Posterior cingulate gyrus (tissue), 11 donors: Measurements from ENCODE around the gene OTOS.
A peak's percentile ranks its signal among the peaks of the same experiment; 100 is the strongest.

Experiments
- DNase-seq, 10 donors: peaks; one replicate each; pipeline versions ENCODE4 v3.0.0 to v3.0.0-alpha.2; 2020 to 2021; ENCODE audit warnings: mixed read lengths in 3 of 10
- intact Hi-C: fragments of 100-400 bp; cut with DNase I; formaldehyde crosslinking; loops from one replicate; pipeline ENCODE4 v1.15.1; 2023

Gene OTOS

DNA sequence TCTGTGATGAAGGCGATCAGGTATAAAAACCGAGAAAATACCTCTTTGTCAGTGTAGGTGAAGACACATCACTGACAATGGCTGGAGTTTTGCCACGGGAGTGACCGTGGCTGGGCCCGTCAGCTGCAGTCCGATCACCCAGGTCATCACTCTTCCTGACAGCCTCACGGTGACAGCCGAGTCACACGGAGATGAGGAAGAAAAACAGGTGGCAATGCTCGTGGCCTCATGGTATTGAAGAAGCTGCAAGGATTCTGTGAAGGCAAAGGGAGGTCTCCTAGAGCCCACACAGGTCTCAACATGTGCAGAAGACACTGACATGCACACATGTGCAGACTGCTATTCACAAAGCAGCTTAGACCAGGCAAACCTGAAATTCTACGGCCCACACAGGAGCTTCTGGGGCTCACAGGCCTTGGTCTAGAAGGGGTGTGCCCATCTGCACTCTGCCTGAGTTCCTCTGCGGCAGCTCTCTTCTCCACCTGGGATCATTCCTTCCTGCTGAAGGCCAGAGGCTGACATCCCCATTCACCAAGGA lies 11.8 kb downstream of the OTOS start:
- peak in 2 of 10 donors; percentile 9 to 43 for DNase-seq
- intact Hi-C loops: no loop called here

DNA sequence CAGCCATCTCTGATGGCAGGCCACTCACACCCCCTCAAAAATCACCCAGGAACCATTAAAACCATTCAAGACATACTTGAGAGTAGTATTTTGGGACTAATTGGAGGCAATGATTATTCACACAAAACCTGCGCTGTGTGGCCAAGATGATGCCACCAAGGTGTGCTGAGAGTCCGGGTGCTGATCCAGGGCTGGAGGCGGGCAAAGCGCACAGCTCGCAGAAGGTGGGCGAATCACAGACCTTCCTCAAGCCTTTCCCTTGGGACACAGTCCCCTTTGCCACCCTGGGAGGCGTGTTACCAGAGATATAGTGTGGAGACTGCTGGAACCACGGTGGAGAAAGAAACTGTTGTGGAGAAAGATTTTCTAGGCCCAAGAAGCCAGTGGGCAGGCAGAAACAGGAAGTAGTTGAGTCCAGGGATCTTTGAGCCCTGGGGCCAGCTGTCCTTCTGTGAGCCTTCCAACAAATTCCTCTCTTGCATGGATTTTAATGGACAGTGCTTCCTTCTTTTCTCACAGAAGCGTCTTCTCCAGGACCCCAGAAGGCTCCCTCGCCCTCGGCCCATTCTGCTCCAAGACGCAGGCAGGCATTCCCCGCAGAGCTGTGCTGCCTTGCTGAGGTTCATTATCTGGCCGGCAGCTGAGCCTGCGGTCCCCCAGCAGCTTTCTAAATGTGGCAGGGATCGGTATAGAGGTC lies 12.4 kb downstream of the OTOS start:
- intact Hi-C loops: no loop called here
- peak in 2 of 10 donors; percentile 5 to 59 for DNase-seq

DNA sequence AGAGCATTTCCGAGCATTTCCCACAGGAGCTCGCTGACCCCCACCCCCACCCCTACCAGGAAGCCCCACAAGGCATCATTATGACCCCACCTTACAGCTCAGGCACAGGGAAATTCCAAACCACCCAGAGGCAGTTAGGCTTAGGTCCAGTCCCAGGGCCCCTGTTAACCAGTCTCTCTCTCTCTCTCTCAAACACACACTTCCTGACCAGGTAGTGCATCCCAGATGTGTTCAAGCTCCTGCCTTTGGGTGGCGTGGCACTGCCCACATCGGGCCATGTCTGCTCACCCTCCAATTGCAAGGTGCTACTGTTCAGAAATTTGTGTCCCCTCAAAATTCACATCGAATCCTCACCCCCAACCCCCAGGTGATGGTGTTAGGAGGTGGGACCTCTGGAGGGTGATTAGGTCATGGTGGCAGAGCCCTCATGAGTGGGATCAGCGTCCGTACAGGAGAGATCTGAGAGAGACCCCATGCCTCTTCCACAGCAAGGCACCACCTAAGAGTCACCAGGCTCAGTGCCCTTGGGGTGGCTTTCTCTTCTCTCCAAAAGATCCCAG lies 13.2 kb downstream of the OTOS start:
- DNase-seq: peak in 1 of 10 donors; percentile 3
- intact Hi-C loops: no loop called here

DNA sequence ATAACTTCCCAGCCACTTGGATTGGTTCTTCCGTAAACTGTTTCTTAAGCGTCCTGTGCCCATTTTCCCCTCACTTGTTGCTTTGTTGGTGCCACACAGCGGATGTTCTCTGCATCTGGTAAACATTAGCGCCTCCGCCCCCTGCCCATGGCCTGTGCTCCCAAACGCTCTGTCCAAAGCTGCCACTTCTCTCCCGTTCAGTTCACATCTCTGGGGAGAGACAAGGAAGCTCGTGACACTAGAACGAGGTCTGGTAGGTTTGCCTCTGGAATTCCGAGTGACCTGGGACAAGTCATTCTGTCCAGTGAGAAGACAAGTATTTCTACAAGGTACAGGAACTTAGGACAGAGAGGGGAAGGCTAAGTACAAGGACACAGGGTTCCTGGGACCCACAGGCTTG lies 13.7 kb downstream of the OTOS start:
- intact Hi-C loops: no loop called here
- DNase-seq: no peak

DNA sequence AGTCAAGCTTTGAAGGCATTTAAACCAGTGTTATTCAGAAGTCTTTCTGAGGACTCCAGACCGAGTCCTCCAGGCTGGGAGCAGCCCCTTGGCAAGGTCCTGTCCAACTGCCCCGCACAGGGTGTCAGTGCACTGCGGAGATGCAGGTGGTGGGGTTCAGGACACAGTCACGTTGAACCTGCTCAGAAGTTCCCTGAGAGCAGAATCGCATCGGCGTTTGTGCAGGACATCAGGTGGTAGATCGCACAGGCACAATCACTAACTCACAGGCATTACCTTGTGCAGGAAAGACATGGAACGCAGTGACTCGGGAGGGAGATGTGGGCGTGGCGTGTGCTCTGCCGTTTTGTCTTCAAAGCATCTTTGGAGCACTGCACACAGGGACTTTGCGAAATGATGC lies 14.7 kb downstream of the OTOS start:
- intact Hi-C loops: no loop called here
- DNase-seq: peak in 1 of 10 donors; percentile 51

DNA sequence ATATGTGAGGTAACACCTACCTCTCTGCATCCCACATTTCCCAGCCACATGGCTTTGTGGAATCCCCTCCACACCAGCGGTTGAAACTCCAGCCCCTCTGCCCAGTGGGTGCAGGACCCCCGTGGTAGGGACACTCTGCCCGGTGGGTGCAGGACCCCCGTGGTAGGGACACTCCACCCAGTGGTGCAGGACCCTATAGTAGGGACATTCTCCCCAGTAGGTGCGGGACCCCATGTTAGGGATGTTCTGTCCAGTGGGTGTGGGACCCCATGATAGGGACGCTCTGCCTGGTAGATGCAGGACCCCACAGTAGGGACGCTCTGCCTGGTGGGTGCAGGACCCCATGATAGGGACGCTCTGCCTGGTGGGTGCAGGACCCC lies 15.8 kb downstream of the OTOS start:
- DNase-seq: peak in 2 of 10 donors; percentile 8 to 77
- intact Hi-C loops: no loop called here

DNA sequence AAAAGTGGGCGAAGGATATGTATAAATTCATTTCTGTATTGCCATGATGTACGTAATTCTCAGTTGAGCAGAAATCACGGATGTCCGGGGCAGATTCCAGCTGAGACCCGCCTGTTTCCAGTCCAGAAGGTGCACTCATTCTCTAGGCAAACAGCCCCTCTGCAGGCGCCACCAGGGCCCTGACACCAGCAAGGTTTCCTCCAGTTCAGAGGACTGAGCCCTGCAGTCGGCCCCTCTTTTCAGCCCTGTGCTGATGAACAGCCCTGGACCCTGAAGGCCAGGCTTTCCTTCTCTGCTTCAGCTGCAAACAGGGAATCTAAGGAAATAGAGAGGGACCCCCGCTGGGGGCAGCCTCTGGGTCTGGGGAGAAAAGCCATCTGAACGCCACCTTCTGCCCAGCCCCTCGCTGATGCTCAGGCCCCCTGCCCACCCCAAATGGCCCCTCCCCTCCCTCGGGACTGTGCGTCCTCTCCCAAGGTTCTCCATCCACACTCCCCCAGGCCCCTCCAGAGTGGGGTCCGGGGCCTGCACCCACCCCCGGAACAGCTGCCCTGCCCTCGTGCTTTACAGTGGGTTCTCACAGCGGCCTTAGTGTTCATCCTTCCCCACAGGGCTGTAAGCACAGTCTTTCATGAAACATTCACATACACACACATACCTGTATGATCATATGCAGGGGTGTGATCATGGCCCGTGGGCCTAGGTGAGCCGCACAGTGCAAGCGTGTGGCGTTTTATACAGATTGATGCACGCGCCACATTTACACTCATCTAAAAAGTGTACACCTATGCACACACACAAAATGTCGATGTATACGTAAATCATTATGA lies 16.4 kb downstream of the OTOS start:
- peak in 2 of 10 donors; percentile 8 to 59 for DNase-seq
- intact Hi-C loops: no loop called here

DNA sequence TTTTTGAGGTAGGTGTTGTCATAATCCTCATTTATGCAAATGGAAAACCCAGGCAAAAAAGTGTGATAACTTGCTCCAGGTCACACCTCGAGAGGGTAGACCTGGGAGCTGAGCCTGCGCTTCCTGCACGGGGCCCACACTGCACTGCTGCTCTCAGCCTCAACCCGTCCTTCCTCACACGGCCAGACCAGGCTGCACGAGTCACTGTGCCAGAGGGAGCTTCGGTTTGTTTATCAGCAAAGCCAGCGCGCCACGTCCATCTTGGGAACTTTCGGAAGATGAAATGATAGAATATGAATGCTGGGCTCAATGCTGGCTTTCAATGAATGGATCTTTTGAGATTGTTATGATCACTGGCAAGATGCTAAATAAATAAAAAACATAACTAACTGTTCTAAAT lies 18.8 kb downstream of the OTOS start:
- DNase-seq: peak in 1 of 10 donors; percentile 67
- intact Hi-C loops: no loop called here

DNA sequence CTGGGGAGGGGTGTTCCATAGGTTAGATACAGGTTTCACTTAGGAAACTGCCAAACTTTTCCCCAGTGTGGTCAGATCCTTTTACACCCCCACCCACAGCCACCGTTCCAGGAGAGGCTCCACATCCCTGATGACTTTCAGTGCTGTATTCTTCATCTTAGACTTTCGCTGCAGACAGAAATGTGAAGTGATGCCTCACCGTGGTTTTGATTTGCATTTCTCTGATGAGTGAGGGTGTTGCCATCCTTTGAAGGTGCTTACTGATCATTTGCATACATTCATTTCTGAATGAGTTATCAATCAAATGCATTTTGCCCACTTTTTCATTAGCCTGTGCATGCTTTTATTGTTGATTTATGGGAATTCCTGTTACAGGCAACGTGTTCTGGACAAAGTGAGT lies 19.3 kb downstream of the OTOS start:
- intact Hi-C loops: no loop called here
- no peak for DNase-seq

DNA sequence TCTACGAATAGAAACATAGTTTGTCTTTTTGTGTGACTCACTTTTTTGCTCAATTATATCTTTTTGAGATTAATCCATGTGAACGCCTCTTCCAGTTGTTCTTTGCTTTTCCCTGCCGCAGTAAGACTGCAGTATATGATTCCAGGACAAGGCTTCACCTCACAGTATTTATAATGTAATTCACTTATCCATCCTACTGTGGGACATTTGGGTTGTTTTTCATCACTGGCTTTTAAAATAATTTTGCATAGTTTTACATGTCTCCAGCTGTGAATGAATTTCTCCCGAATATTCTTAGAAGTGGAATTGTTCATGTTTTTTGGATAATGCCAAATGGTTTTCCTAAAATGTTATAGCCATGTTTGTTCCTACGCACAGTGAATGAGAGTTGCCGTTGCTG lies 26.2 kb downstream of the OTOS start:
- DNase-seq: no peak
- intact Hi-C loops: no loop called here

DNA sequence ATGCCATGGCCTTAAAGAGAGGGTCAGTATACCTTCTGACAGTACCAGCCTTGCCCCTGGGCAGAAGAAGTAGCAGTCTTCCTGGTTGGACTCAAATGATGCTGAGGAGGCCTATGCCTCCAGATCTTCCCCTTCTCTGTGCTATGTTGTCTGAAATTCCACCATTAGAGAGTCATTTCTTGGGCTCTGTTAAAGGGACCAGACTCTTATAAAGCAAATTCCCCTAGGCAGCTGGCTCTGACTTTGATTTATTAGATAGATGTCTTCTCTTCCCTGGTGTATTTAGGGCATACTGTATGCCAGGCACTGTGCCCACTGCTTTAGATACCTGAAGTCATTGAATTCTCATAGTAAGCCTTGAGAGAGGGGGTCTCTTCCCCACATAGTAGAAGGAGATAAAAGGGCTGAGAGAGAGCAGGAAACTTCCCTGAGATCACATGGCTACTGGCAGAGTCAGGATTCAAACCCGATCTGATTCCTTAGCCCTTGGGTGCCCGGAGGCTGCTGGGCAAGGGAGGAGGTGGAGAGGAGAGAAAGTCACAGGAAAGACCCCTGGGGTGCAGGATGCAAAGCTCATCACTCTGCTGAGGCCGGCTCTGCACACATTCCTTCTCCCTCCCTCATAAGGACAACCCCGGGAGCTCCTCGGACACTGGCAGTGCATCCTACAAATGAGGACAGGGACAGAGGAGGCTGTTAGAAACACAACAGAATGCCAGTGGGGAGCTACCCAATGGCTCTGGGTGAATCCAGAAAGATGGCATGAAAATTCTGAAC lies 27.4 kb downstream of the OTOS start:
- intact Hi-C loops: no loop called here
- DNase-seq: no peak

DNA sequence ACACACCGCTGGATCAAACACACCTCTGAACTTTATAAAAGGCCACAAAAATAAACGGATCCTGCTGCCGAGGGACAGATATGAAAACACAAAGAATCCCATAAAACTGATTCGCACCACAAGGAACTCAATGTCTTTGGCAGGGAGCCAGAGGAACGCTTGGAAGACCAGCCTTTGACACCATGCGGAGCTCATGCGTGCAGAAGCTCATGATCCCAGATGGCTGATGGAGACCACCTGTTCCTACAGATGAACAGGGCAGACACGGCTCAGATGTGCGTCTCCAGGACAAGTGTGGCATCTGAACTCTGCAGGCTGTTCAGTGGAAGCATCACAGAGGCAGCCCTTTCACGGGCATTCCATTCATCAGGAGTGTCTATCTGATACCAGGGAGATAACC lies 29.2 kb downstream of the OTOS start:
- intact Hi-C loops: no loop called here
- no peak for DNase-seq

DNA sequence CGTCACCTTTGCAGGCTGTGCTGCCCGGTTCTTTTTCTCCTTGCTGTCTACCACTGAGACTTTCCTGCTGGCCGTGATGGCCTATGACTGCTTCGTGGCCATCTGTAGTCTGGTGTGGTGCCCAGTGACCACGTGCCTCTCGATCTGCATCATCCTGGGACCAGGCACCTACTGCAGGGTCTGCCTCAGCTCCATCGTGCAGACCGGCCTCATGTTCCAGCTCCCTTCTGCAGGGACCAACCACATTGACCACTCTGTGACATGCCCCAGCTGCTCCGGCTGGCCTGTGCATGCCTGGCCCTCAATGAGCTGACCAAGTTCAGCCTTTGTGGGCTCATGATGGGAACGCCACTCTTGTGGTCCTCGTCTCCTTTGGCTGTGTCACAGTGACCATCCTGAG lies 31.1 kb downstream of the OTOS start:
- intact Hi-C loops: no loop called here
- peak in 1 of 10 donors; percentile 61 for DNase-seq

DNA sequence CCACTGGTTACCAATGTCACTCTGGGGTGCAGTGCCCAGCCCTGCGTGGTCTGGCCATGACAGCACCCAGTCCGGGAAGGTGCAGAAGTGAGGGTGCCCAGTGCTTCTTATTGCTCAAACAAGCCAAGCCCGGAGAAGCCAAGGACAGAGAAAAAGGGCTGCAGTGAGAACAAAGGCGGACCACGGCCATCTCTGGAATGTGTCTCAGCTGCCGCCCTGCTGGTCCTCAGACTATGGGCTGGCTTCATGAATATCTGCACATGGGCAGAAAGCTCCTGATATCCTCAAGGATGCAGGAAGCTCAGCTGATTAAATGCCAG lies 33.0 kb downstream of the OTOS start:
- DNase-seq: peak in 2 of 10 donors; percentile 56 to 76

DNA sequence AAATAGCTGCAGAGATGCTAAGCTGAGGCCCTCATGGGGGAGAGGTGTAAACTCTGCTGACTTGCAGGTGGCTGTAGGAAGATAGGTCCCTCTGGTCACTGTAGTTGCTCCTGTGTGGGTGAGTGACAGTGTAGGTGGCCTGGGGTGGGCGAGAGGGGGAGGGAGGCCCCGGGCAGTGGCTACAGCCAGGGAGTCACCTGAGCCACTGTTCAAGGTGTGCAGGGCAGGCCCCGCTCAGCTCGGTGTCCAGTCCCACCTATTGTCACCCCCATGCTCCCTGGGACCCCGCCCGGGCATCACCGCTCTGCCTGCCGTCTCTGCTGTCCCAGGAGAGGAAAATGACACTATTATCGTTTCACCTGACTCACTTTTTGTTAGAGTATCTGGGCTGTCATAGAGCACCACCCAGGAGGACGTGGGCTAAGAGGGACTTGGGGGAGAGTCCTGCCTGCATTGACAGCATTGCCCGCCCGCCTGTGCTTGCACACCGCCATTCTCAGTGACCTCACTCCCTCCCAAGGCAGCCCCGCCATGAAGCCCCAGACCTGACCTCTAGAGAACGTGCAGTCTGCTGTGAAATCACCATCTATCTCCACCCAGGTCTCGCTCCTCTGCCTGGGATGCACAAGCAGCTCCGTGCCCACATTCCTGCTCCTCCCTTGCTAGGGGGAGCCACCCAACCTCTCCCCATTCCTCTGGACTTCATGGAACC lies 33.5 kb downstream of the OTOS start:
- no peak for DNase-seq
- intact Hi-C loops: no loop called here

More for the DNA sequence above, 33.0 kb downstream of the OTOS start:
- intact Hi-C loops: no loop called here

DNA sequence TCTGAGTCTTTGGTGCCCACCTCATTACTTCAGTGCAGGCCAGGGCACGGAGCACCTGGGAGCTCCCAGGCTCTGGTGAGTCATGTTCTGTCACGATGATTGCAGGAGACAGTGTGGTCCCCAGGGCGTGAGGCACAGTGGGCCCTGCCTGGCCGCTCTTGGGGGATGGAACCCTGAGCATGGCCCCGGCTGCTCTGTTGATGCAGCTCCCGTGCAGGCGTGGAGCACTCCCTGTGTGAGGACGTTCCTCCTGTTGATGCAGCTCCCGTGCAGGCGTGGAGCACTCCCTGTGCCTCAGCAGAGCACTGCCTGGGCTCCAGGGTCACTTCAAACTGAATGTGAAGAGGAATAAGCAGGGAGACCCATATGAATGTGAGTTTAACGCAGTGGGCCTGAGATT lies 34.5 kb downstream of the OTOS start:
- intact Hi-C loops: no loop called here
- DNase-seq: peak in 2 of 10 donors; percentile 57 to 62

DNA sequence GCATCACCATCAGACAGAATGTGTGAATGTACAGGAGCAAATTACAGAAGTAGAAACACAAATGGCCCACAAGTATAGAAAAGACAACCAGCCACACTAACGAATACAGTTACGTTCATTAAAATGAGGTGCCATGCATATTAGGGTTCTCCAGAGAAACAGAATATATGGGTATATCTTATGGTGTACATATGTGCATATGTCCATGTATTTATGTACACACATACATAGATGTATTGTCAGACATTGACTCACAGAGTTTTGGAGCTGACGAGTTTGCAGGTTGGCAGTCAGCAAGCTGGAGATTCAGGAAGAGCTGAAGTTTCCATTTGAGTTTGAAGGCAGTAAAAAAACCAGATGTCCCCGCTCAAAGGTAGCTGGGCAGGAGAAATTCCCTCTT lies 37.3 kb downstream of the OTOS start:
- intact Hi-C loops: no loop called here
- DNase-seq: no peak

DNA sequence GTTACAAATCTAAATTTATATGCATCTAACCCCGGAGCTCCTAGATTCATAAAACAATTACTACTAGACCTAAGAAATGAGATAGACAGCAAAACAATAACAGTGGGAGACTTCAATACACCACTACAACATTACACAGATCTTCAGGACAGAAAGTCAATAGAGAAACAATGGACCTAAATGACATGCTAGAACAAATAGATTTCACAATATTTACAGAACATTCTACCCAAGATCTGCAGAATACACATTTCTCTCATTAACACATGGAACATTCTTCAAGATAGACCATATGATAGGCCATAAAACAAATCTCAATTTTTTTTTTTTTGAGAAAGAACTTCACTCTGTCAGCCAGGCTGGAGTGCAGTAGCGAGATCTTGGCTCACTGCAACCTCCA lies 42.1 kb downstream of the OTOS start:
- DNase-seq: no peak
- intact Hi-C loops: no loop called here

DNA sequence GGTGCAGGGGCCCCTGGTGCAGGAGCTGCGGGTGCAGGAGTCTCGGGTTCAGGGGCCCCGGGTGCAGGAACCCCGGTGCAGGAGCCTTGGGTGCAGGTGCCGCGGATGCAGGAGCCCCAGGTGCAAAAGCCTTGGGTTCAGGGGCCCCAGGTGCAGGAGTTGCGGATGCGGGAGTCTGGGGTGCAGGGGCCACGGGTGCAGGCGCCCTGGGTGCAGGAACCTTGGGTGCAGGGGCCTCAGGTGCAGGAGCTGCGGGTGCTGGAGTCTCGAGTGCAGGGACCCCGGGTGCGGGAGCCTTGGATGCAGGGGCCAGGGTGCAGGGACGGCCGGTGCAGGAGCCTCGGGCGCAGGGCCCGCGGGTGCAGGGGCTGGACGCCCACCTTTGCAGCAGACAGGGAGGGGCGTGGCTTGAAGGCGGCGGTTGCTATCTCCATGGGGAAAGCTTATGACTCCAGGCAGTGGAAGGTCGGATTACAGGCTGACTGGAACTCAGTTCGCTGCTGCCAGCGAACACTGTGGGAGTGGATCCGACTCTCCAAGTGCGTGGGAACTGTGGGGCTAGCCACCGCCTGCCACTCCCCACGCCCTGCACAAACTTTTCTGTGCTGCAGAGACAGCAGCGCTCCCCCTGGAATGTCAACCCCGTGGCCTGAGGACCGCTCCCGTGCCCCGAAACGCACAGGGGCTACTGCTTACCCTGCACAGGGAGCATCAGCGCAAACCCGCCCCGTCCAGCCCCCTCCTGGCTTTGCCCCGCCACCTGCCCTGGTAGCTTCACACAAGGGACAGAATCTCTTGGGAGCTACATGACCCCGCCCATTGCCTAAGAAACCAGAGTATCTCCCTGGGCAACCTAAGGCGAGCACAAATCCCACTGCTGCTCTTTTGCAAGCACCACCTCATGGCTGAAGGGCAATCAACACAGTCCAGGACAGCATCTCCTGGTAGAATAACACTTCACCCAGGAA lies 44.6 kb downstream of the OTOS start:
- peak in 1 of 10 donors; percentile 78 for DNase-seq

More for the DNA sequence above, 44.6 kb downstream of the OTOS start:
- intact Hi-C loops: no loop called here
